Left ventricle myocardium inferior (tissue), 1 donor: ENCODE data around the gene NEB. TPM values are rescaled to one million over a fixed set of nuclear protein-coding genes. Genes with fewer than 3 reads are reported as not detected.

Experiments
- DNase-seq: peaks from one replicate; pipeline ENCODE4 v3.0.0-alpha.2; 2020
- H3K27ac ChIP-seq: fragments of 200-600 bp; replicated peaks from 2 replicates; pipeline ENCODE4 v1.8.0; 2021
- H3K27me3 ChIP-seq: fragments of 200-600 bp; 2 replicates; pipeline ENCODE4 v1.8.0; 2021; ENCODE audit warnings: low read depth
- H3K36me3 ChIP-seq: fragments of 200-600 bp; 2 replicates; pipeline ENCODE4 v1.8.0; 2021
- H3K4me1 ChIP-seq: fragments of 200-600 bp; 2 replicates; pipeline ENCODE4 v1.8.0; 2021
- H3K4me3 ChIP-seq: fragments of 200-600 bp; 2 replicates; pipeline ENCODE4 v1.8.0; 2021; ENCODE audit warnings: mild to moderate bottlenecking, moderate library complexity
- H3K9me3 ChIP-seq: fragments of 200-600 bp; replicated peaks from 2 replicates; pipeline ENCODE4 v1.8.0; 2021
- CTCF ChIP-seq: fragments of 200-600 bp; IDR thresholded peaks from 2 replicates; pipeline ENCODE4 v1.8.0; 2021; ENCODE audit warnings: antibody characterized with exemption, mild to moderate bottlenecking, borderline replicate concordance
- intact Hi-C: fragments of 100-400 bp; cut with micrococcal nuclease; formaldehyde crosslinking; loops from one replicate; pipeline ENCODE4 v1.11.0; 2022
- total RNA-seq: library from RNA; stranded (reverse); fragmentation: NEBNext Ultra II Directional; extraction: Animal tissue kit (Norgen Biotek cat#: 25700); gene quantifications from one replicate; pipeline ENCODE4 v1.2.1, GENCODE V29; 2021
- donor health status: DM: no; HTN: yes; CAD: no; lungs with severe emphysema.

The NEB gene
- total RNA-seq, 1 donor from 2014 or later: 30.5 TPM

DNA sequence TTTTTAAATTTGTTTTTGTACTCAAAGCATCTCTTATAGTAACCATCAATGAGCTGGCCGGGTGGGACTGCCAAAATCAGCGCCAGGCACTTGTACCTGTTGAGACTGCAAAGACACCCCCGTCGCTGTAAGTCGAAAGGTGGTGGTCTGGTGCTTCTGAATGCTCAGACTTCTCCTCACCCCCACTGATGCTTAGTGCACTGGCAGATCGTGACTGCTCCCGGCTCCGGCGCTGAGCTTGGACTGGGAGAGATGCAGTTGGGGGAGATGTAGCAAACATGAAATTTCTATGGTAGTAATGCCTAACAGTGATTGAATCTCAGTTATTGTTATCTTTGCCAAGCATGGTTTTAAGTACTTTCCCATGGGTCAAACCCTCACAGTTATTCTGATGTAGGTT, 244.0 kb downstream of the NEB start:
- H3K36me3 ChIP-seq: peaks cover 13% of the 10 kb centered on the region
- DNase-seq: no peak
- TF ChIP-seq CTCF: no peak
- H3K9me3 ChIP-seq: no peaks in the 10 kb centered on the region
- no peak overlapping the region for H3K27ac ChIP-seq
- H3K27me3 ChIP-seq: no peaks in the 10 kb centered on the region
- no peak overlapping the region for H3K4me3 ChIP-seq
- intact Hi-C loops: no loop called here
- H3K4me1 ChIP-seq: no peaks in the 10 kb centered on the region

- no peak for TF ChIP-seq CTCF
- intact Hi-C loops: no loop called here
- H3K4me1 ChIP-seq: no peaks in the 10 kb centered on the region
- H3K36me3 ChIP-seq: peaks cover 38% of the 10 kb centered on the region
- DNase-seq: no peak
- no peaks in the 10 kb centered on the region for H3K27me3 ChIP-seq
- H3K9me3 ChIP-seq: no peaks in the 10 kb centered on the region
- no peak overlapping the region for H3K4me3 ChIP-seq
- H3K27ac ChIP-seq: no peak overlapping the region
Observed at GRCh38 chr2:151486053-151486452, 248.2 kb downstream of the NEB start.

- Histone ChIP-seq H3K27me3 (no peaks in the 10 kb centered on the region), H3K4me1 (no peaks in the 10 kb centered on the region), H3K27ac (no peak overlapping the region), H3K4me3 (no peak overlapping the region), H3K36me3 (peaks cover 43% of the 10 kb centered on the region), H3K9me3 (no peaks in the 10 kb centered on the region)
- no peak for TF ChIP-seq CTCF
- DNase-seq: no peak
- intact Hi-C loops: no loop called here
Observed at GRCh38 chr2:151484100-151484499, 250.2 kb downstream of the NEB start.

- Histone ChIP-seq H3K36me3 (peaks cover 43% of the 10 kb centered on the region), H3K9me3 (no peaks in the 10 kb centered on the region), H3K4me1 (no peaks in the 10 kb centered on the region), H3K27ac (no peak overlapping the region), H3K27me3 (no peaks in the 10 kb centered on the region), H3K4me3 (no peak overlapping the region)
- no peak for DNase-seq
- TF ChIP-seq CTCF: no peak
- intact Hi-C loops: no loop called here
Observed at GRCh38 chr2:151483546-151483945, 250.7 kb downstream of the NEB start.

- intact Hi-C loops: no loop called here
- TF ChIP-seq CTCF: no peak
- Histone ChIP-seq H3K27me3 (no peaks in the 10 kb centered on the region), H3K36me3 (peaks cover 49% of the 10 kb centered on the region), H3K27ac (no peak overlapping the region), H3K9me3 (no peaks in the 10 kb centered on the region), H3K4me1 (no peaks in the 10 kb centered on the region), H3K4me3 (no peak overlapping the region)
- DNase-seq: no peak
Observed at GRCh38 chr2:151482171-151482725, 252.0 kb downstream of the NEB start.
